ENCODE data around the gene HIC1. TPM values are rescaled to one million over a fixed set of nuclear protein-coding genes. Genes with fewer than 3 reads are reported as not detected.

Gene HIC1
- total RNA-seq, 1 experiment from 2014 or later = 1.4 TPM

DNA sequence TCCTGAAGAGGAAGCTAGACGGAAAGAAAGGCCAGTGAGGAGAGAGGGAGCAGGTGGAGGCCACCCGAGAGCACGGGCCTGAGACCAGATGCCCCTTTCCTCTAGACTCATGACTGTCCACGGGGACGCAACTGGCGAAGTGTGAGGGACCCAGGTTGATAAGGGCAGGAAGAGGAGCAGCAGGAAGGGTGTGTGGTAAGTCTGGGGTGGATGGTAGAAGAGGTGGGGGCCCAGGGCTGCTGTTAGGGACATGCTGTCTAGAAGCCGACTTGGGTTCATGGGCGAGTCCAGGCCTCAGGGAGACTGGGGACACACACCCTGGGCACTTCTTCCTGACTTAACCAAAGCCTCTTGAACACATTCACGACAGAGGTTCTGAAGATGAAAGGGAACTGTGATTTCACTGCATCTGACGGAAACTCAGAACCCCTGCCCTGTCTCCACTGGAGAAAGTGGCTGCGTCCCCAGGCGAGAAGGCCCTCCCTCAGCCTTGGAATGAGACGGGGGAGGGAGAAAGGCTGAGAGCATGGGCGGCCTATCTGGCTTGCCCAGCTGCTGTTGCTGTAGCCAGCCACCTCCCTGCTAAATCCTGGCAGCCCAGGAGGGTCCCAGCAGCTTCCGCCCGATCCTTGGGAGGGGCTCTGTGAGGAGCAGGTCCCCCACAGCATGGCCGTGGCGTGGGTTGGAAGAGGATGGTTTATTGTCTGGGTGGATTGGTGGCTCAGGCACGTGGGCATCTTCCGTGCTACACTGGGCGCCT lies 6.0 kb downstream of the HIC1 start:
- TF ChIP-seq SIN3A (IDR thresholded peaks at IDR 0.05; ENCODE audit: borderline replicate concordance, insufficient read depth, low read depth, low read length) (no peak), POLR2AphosphoS5 (IDR thresholded peaks at IDR 0.05; ENCODE audit: low read depth, low read length) (no peak), TCF7L2 (IDR thresholded peaks at IDR 0.05; ENCODE audit: low read depth, low read length) (no peak), REST (IDR thresholded peaks at IDR 0.05; ENCODE audit: insufficient read depth in 1 of 2, low read depth in 2 of 2, low read length in 1 of 2) (no peak)
- TF ChIP-seq, protein P1, sequence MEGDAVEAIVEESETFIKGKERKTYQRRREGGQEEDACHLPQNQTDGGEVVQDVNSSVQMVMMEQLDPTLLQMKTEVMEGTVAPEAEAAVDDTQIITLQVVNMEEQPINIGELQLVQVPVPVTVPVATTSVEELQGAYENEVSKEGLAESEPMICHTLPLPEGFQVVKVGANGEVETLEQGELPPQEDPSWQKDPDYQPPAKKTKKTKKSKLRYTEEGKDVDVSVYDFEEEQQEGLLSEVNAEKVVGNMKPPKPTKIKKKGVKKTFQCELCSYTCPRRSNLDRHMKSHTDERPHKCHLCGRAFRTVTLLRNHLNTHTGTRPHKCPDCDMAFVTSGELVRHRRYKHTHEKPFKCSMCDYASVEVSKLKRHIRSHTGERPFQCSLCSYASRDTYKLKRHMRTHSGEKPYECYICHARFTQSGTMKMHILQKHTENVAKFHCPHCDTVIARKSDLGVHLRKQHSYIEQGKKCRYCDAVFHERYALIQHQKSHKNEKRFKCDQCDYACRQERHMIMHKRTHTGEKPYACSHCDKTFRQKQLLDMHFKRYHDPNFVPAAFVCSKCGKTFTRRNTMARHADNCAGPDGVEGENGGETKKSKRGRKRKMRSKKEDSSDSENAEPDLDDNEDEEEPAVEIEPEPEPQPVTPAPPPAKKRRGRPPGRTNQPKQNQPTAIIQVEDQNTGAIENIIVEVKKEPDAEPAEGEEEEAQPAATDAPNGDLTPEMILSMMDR (IDR thresholded peaks at IDR 0.05) = no peak
- POLR2A ChIA-PET = no interaction called here
- CTCF ChIA-PET = no interaction called here
- Histone ChIP-seq H3K27ac (ENCODE audit: low read length) (no peak overlapping the region), H3K9me3 (ENCODE audit: control insufficient read depth, insufficient read depth, low read depth, low read length) (no peaks in the 10 kb centered on the region), H3K27me3 (ENCODE audit: control insufficient read depth, insufficient read depth, low read length) (no peaks in the 10 kb centered on the region), H3K4me1 (ENCODE audit: control insufficient read depth, insufficient read depth, low read length) (no peaks in the 10 kb centered on the region), H3K36me3 (ENCODE audit: control insufficient read depth, insufficient read depth, low read length) (no peaks in the 10 kb centered on the region), H3K4me3 (ENCODE audit: low read depth in 2 of 2, low read length in 2 of 2) (no peak overlapping the region)
- intact Hi-C loops (cut with micrococcal nuclease; ENCODE audit: unreplicated experiment) = no loop called here
- in situ Hi-C loops (cut with HindIII; ENCODE audit: low pct_unique_long_range_greater_than_20kb, low sequenced_read_pairs) = no loop called here
- no TSS peak for BruUV-seq (replicated peaks)
- DNase-seq (ENCODE audit: low read depth, low spot score) (no peak), ATAC-seq (no peak)

DNA sequence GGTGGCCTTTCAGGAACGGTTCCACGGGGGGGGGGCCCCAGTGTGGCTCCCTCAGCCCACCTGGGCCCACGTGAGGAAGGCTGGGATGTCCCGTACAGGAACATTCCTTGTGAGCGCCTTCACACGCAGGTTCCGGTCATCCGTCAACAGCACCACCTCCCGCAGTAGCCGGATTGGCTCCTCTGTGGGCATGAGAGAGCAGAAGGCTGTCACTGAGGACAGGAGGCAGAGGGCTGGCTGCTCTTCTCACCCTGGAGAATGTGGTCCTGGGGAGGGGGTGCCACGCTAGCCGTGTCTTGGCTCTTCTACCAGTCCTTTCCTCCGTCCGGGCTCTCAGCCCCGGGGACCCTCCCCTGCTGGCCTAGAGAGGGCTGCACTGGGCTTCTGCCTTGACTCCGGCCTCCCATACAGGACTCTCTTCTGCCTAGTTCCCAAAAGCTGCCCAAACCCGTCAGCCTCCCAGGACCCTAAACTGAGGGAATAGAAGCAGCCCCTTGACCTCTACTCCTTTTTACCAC lies 6.6 kb downstream of the HIC1 start:
- Histone ChIP-seq H3K4me3 (ENCODE audit: low read depth in 2 of 2, low read length in 2 of 2) (no peak overlapping the region), H3K27me3 (ENCODE audit: control insufficient read depth, insufficient read depth, low read length) (no peaks in the 10 kb centered on the region), H3K4me1 (ENCODE audit: control insufficient read depth, insufficient read depth, low read length) (no peaks in the 10 kb centered on the region), H3K36me3 (ENCODE audit: control insufficient read depth, insufficient read depth, low read length) (no peaks in the 10 kb centered on the region), H3K9me3 (ENCODE audit: control insufficient read depth, insufficient read depth, low read depth, low read length) (no peaks in the 10 kb centered on the region), H3K27ac (ENCODE audit: low read length) (no peak overlapping the region)
- BruUV-seq (replicated peaks) = no TSS peak
- TF ChIP-seq TCF7L2 (IDR thresholded peaks at IDR 0.05; ENCODE audit: low read depth, low read length) (no peak), SIN3A (IDR thresholded peaks at IDR 0.05; ENCODE audit: borderline replicate concordance, insufficient read depth, low read depth, low read length) (no peak), POLR2AphosphoS5 (IDR thresholded peaks at IDR 0.05; ENCODE audit: low read depth, low read length) (no peak), REST (IDR thresholded peaks at IDR 0.05; ENCODE audit: insufficient read depth in 1 of 2, low read depth in 2 of 2, low read length in 1 of 2) (no peak)
- TF ChIP-seq, protein P1 (IDR thresholded peaks at IDR 0.05) = no peak
- CTCF ChIA-PET = no interaction called here
- no peak for DNase-seq (ENCODE audit: low read depth, low spot score)
- POLR2A ChIA-PET = no interaction called here
- no peak for ATAC-seq
- in situ Hi-C loops (cut with HindIII; ENCODE audit: low pct_unique_long_range_greater_than_20kb, low sequenced_read_pairs) (no loop called here), intact Hi-C loops (cut with micrococcal nuclease; ENCODE audit: unreplicated experiment) (no loop called here)
